ENCODE results near the gene TBRG4.

Gene TBRG4

DNA sequence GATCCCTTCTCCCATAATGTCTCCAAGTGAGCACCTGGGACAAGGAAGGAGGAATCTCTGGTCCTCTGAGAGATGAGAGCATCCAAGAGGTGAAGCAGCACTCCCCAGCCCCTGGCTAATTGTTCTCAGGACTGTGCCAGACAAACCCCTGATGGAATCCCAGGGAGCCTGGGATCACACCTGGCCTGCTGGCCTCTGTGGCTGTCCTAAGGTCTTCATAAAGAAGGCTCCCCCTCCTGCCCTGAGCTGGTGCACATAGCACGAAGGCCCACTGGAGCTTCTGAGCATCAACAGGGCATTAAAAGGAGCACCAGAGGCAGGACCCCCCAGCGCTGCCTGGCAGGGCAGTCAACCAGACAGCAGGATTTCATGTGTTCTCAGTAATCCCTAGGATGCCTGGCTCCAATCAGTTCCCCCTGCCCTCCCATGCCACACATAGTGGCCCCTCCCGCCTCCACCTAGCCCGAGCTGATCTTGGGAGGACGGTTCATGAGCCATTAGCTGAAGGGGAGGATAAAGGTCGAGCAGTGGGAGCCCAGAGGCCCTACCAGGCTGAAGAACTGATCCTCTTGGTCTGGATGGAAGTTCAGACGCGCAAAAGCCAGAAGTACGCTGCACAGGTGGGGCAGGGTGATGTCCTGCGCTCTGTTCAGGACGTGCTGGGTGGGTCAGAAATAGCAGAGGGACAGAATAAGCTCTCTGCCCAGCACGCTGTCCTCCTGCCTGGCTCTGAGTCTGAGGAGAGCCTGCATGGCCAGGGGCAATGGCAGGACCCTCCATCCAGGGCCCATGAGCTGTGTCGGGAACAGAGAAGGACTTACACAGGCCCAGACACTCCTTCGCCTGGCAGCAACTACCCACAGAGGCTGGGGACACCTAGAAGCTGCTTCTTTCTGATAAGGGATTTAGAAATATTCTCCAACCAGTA is 8.4 kb downstream of the TBRG4 start (continued):
- TF ChIP-seq, protein P1, sequence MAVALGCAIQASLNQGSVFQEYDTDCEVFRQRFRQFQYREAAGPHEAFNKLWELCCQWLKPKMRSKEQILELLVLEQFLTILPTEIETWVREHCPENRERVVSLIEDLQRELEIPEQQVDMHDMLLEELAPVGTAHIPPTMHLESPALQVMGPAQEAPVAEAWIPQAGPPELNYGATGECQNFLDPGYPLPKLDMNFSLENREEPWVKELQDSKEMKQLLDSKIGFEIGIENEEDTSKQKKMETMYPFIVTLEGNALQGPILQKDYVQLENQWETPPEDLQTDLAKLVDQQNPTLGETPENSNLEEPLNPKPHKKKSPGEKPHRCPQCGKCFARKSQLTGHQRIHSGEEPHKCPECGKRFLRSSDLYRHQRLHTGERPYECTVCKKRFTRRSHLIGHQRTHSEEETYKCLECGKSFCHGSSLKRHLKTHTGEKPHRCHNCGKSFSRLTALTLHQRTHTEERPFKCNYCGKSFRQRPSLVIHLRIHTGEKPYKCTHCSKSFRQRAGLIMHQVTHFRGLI (tag by site-specific recombination; IDR thresholded peaks at IDR 0.05), result no peak

DNA sequence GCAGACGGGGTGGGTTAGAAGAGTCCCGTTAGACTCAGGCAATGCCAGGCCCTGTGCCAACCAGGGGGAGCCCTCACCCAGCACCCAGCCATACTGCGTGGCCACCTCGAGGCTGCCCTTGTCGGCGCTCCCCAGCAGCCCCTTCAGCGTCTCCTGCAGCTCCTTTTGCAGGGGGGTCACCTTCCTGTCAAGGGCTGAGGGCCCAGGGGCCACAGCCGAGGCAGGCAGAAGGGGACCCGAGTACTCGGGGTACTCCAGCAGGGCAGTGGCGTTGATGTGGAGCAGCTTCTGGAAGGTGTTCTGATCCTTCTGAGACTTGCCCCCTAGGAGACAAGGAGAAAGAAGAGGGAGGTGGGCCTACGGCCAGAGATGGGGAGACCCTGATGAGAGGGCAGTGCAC is 9.7 kb downstream of the TBRG4 start:
- no peak overlapping the region for H3K27ac ChIP-seq (ENCODE audit: extremely low read depth, low read depth, low read length)
- H3K9me3 ChIP-seq (ENCODE audit: control insufficient read depth, insufficient read depth, low read depth, low read length), result no peaks in the 10 kb centered on the region
- ChIA-PET POLR2A (no interaction called here), CTCF (no interaction called here)
- TF ChIP-seq ZNF169 (tag by site-specific recombination; IDR thresholded peaks at IDR 0.05) (no peak), WT1 (tag by site-specific recombination; IDR thresholded peaks at IDR 0.05) (no peak), HOXD13 (CRISPR knock-in tag; IDR thresholded peaks at IDR 0.05; ENCODE audit: borderline replicate concordance) (no peak), ZNF423 (tag by site-specific recombination; IDR thresholded peaks at IDR 0.05) (no peak), KLF10 (tag by site-specific recombination; IDR thresholded peaks at IDR 0.05) (no peak)
- TF ChIP-seq, protein P2, sequence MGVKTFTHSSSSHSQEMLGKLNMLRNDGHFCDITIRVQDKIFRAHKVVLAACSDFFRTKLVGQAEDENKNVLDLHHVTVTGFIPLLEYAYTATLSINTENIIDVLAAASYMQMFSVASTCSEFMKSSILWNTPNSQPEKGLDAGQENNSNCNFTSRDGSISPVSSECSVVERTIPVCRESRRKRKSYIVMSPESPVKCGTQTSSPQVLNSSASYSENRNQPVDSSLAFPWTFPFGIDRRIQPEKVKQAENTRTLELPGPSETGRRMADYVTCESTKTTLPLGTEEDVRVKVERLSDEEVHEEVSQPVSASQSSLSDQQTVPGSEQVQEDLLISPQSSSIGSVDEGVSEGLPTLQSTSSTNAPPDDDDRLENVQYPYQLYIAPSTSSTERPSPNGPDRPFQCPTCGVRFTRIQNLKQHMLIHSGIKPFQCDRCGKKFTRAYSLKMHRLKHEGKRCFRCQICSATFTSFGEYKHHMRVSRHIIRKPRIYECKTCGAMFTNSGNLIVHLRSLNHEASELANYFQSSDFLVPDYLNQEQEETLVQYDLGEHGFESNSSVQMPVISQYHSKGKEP (tag by site-specific recombination; IDR thresholded peaks at IDR 0.05), result no peak
- TF ChIP-seq, protein P3, sequence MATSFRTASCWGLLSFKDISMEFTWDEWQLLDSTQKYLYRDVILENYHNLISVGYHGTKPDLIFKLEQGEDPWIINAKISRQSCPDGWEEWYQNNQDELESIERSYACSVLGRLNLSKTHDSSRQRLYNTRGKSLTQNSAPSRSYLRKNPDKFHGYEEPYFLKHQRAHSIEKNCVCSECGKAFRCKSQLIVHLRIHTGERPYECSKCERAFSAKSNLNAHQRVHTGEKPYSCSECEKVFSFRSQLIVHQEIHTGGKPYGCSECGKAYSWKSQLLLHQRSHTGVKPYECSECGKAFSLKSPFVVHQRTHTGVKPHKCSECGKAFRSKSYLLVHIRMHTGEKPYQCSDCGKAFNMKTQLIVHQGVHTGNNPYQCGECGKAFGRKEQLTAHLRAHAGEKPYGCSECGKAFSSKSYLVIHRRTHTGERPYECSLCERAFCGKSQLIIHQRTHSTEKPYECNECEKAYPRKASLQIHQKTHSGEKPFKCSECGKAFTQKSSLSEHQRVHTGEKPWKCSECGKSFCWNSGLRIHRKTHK (tag by site-specific recombination; IDR thresholded peaks at IDR 0.05), result no peak
- H3K4me3 ChIP-seq (ENCODE audit: low read depth, low read length), result no peak overlapping the region
- H3K36me3 ChIP-seq (ENCODE audit: control insufficient read depth in 2 of 2, insufficient read depth in 1 of 2, low read length in 2 of 2), result peaks cover 3 to 78% of the 10 kb centered on the region in 2 experiments; a peak in 2 of 3 replicates
- no peaks in the 10 kb centered on the region for H3K4me1 ChIP-seq (ENCODE audit: control insufficient read depth, insufficient read depth, low read length)

DNA sequence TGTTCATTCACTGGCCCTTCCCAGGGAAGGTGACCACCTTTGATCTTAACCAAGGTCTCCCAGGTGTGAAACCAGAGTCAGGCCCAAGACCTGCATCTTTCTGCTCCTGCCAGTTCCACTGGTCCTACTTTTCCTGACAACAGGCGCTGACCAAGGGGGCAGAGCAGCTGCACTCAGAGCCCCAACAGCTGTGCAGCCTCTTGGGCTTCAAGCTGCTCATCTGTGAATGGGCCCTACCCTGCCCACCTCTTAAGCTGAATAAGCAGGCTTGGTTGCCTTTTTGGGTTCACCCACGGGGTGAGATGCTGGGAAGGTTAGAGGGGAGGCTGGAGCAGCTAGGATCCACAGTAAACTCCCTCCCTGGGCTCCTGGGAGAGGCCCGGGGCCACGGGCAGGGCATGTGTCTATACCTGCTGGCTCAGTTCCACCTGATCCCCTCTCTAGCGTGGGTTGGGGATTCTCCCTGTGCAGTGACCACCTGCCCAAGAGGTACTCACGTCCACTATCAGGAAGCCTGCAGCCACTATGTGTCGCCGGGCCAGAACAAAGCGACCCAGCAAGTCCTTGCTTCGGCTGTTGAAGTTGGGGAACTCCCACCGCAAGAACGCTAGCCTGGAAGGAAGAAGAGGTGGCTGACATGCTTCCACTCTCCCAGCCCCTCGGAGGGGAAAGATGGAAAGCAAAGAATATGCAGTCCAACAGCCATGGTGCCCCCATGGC is 10.6 kb downstream of the TBRG4 start:
- Histone ChIP-seq H3K4me1 (ENCODE audit: control insufficient read depth, insufficient read depth, low read length) (no peaks in the 10 kb centered on the region), H3K36me3 (ENCODE audit: control insufficient read depth in 2 of 2, insufficient read depth in 1 of 2, low read length in 2 of 2) (peaks cover 0 to 69% of the 10 kb centered on the region in 2 experiments; a peak in 1 of 3 replicates), H3K9me3 (ENCODE audit: control insufficient read depth, insufficient read depth, low read depth, low read length) (no peaks in the 10 kb centered on the region), H3K27ac (ENCODE audit: extremely low read depth, low read depth, low read length) (no peak overlapping the region), H3K4me3 (ENCODE audit: low read depth, low read length) (no peak overlapping the region)
- TF ChIP-seq KLF8 (tag by site-specific recombination; IDR thresholded peaks at IDR 0.05) (no peak), GLIS1 (tag by site-specific recombination; IDR thresholded peaks at IDR 0.05) (no peak), ZNF350 (tag by site-specific recombination; IDR thresholded peaks at IDR 0.05) (no peak), MYNN (tag by site-specific recombination; IDR thresholded peaks at IDR 0.05; ENCODE audit: borderline replicate concordance) (no peak), ZNF24 (tag by site-specific recombination; IDR thresholded peaks at IDR 0.05) (no peak), ZNF785 (tag by site-specific recombination; IDR thresholded peaks at IDR 0.05) (no peak), MZF1 (tag by site-specific recombination; IDR thresholded peaks at IDR 0.05; ENCODE audit: borderline replicate concordance) (no peak)
- ChIA-PET CTCF (no interaction called here), POLR2A (interaction anchor here (1.1 kb wide), 1 partner anchor 11 kb away, joined by 5 read pairs; the partner anchor contains the start of gene TBRG4)

Data from HEK293 (cell line).